ENCODE results near the gene PGC. TPM values are rescaled to one million over a fixed set of nuclear protein-coding genes. Genes with fewer than 3 reads are reported as not detected.

PGC gene
- total and polyA plus RNA-seq, 2 donors (not counting 1 experiment from before 2014, with no cell fraction given), result not detected

DNA sequence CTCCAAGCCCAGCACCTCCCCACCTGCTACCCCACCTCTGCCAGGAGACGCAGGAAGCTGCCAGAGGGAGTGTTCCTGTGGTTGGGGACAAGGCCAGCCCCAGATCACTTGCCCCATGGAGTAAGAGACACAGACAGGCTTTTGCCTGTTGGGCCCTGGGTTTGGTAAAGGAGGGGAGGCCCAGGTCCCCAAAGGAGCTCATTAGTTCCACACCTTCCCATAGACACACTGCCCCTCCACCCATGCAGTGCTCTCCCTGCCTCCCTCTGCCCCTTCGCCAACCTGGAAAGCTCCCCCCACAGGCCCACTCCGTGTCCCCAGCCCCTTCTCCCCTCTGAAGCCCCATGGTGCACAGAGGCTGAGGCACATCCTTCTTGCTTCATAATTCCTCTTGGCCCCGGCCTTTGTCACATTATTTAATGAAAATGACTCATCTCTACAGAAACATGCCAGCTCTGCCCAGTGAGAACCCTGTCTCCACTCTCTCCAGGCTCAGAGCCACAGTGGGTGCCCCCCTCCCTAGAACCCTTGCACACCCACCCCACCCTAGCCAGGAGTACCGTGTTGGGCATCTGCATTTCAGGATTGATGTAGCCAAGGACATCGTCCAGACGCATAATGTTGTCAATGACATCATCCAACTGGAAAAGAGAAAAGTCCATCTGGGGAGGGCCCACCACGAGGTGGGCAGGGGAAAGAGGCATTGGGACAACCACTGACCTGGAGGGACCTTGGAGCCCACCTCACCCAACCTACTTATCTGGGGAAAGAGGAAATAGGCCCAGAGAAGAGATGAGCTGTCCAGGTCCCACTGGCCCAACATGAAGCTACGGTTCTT, 57.8 kb downstream of the PGC start:
- DNase-seq (no peak), ATAC-seq (ENCODE audit: low read depth) (no peak)
- Histone ChIP-seq H4K20me1 (ENCODE audit: control insufficient read depth, insufficient read depth, low read length, poor library complexity, severe bottlenecking) (peaks cover 71% of the 10 kb centered on the region), H3K27me3 (replicated peaks in 1 of 4; ENCODE audit: control extremely low read depth in 1 of 4, control insufficient read depth in 3 of 4, insufficient read depth in 4 of 4, low read length in 3 of 4) (no peaks in the 10 kb centered on the region), H2AFZ (ENCODE audit: insufficient read depth, low read depth, low read length, poor library complexity, severe bottlenecking) (no peak overlapping the region), H3K27ac (ENCODE audit: low read length in 2 of 2) (peak overlapping the region in 1 of 2 donors; percentile 47), H3K4me3 (ENCODE audit: control extremely low read depth in 1 of 5, extremely low read depth in 1 of 5, insufficient read depth in 1 of 5, low read depth in 2 of 5, low read length in 4 of 5) (no peak overlapping the region), H3K9ac (ENCODE audit: low read length) (no peak overlapping the region), H3K79me2 (ENCODE audit: control insufficient read depth, insufficient read depth, low read length) (peaks cover 44% of the 10 kb centered on the region), H3K4me1 (ENCODE audit: control insufficient read depth in 2 of 2, insufficient read depth in 2 of 2, low read length in 2 of 2) (peaks cover 11 to 21% of the 10 kb centered on the region in 2 donors), H3K9me3 (ENCODE audit: control extremely low read depth in 1 of 3, control insufficient read depth in 2 of 3, insufficient read depth in 1 of 3, low read length in 2 of 3) (no peaks in the 10 kb centered on the region), H3K36me3 (replicated peaks in 1 of 2; ENCODE audit: control extremely low read depth in 1 of 2, control insufficient read depth in 1 of 2, extremely low read depth in 1 of 2, insufficient read depth in 2 of 2, low read length in 1 of 2) (peaks cover 0 to 79% of the 10 kb centered on the region in 2 experiments), H3K4me2 (replicated peaks; ENCODE audit: low read depth, low read length, poor library complexity, severe bottlenecking) (no peak overlapping the region)
- no peak overlapping the region for H3K4me3 Mint-ChIP-seq
- TF ChIP-seq EZH2 (IDR thresholded peaks at IDR 0.05; ENCODE audit: borderline replicate concordance, insufficient read depth, low read depth, low read length, poor library complexity, severe bottlenecking), result no peak
- H3K27ac Mint-ChIP-seq, result peak overlapping the region; percentile 68
- ChIA-PET POLR2A (no interaction called here), CTCF (interaction anchor here (0.9 to 8.4 kb wide), 7 partner anchors 11 to 322 kb away, joined by 3 to 86 read pairs (median 6); no protein-coding TSS in a partner anchor)
- H3K9me3 Mint-ChIP-seq (ENCODE audit: insufficient read depth), result no peaks in the 10 kb centered on the region
- intact Hi-C loops (cut with micrococcal nuclease), result no loop called here
- WGBS (ENCODE audit: insufficient coverage), result 90% methylated on average over 6 of the region's 9 CpGs
- no peaks in the 10 kb centered on the region for H3K27me3 Mint-ChIP-seq
- peaks cover 23% of the 10 kb centered on the region for H3K4me1 Mint-ChIP-seq

GRCh38 chr6:41688256-41688965, 58.8 kb downstream of the PGC start:
- 94% methylated on average over 5 of the region's 5 CpGs for WGBS (ENCODE audit: insufficient coverage)
- H3K4me1 ChIP-seq (ENCODE audit: control insufficient read depth in 2 of 2, insufficient read depth in 2 of 2, low read length in 2 of 2), result peaks cover 6 to 21% of the 10 kb centered on the region in 2 donors
- H3K4me1 Mint-ChIP-seq, result peaks cover 22% of the 10 kb centered on the region

More at GRCh38 chr6:41688256-41688965, 58.8 kb downstream of the PGC start:
- Histone ChIP-seq H3K27ac (ENCODE audit: low read length in 2 of 2) (peak overlapping the region in 1 of 2 donors; percentile 47), H3K36me3 (replicated peaks in 1 of 2; ENCODE audit: control extremely low read depth in 1 of 2, control insufficient read depth in 1 of 2, extremely low read depth in 1 of 2, insufficient read depth in 2 of 2, low read length in 1 of 2) (peaks cover 0 to 81% of the 10 kb centered on the region in 2 experiments), H3K79me2 (ENCODE audit: control insufficient read depth, insufficient read depth, low read length) (peaks cover 34% of the 10 kb centered on the region), H3K4me2 (replicated peaks; ENCODE audit: low read depth, low read length, poor library complexity, severe bottlenecking) (no peak overlapping the region), H3K4me3 (ENCODE audit: control extremely low read depth in 1 of 5, extremely low read depth in 1 of 5, insufficient read depth in 1 of 5, low read depth in 2 of 5, low read length in 4 of 5) (no peak overlapping the region), H4K20me1 (ENCODE audit: control insufficient read depth, insufficient read depth, low read length, poor library complexity, severe bottlenecking) (peaks cover 61% of the 10 kb centered on the region), H3K27me3 (replicated peaks in 1 of 4; ENCODE audit: control extremely low read depth in 1 of 4, control insufficient read depth in 3 of 4, insufficient read depth in 4 of 4, low read length in 3 of 4) (no peaks in the 10 kb centered on the region), H3K9ac (ENCODE audit: low read length) (no peak overlapping the region), H3K9me3 (ENCODE audit: control extremely low read depth in 1 of 3, control insufficient read depth in 2 of 3, insufficient read depth in 1 of 3, low read length in 2 of 3) (no peaks in the 10 kb centered on the region), H2AFZ (ENCODE audit: insufficient read depth, low read depth, low read length, poor library complexity, severe bottlenecking) (no peak overlapping the region)
- no peaks in the 10 kb centered on the region for H3K27me3 Mint-ChIP-seq
- POLR2A ChIA-PET, result interaction anchor here (1.0 kb wide), 1 partner anchor 46 kb away, joined by 4 read pairs; no protein-coding TSS in a partner anchor
- CTCF ChIA-PET, result interaction anchor here (0.7 to 8.4 kb wide), 8 partner anchors 12 to 321 kb away, joined by 3 to 86 read pairs (median 4); no protein-coding TSS in a partner anchor
- peak overlapping the region; percentile 81 for H3K27ac Mint-ChIP-seq
- no peaks in the 10 kb centered on the region for H3K9me3 Mint-ChIP-seq (ENCODE audit: insufficient read depth)
- intact Hi-C loops (cut with micrococcal nuclease), result no loop called here
- ATAC-seq (ENCODE audit: low read depth), result no peak
- no peak for DNase-seq
- no peak overlapping the region for H3K4me3 Mint-ChIP-seq
- TF ChIP-seq CTCF (IDR thresholded peaks at IDR 0.05) (no peak), EZH2 (IDR thresholded peaks at IDR 0.05; ENCODE audit: borderline replicate concordance, insufficient read depth, low read depth, low read length, poor library complexity, severe bottlenecking) (no peak)
